Dendritic cell treated with granulocyte-macrophage colony-stimulating factor and Interleukin-4, amounts not matched to agents 40 ng/mL and 50 ng/mL, for 4 days (primary cell): ENCODE measurements around the gene TRIO.

Source experiments
- H3K27ac Mint-ChIP-seq: one replicate; pipeline ENCODE4 v1.8.0; 2022; ENCODE audit warnings: mild to moderate bottlenecking, mixed read lengths
- H3K27me3 Mint-ChIP-seq: one replicate; pipeline ENCODE4 v1.8.0; 2022; ENCODE audit warnings: mild to moderate bottlenecking, mixed read lengths
- H3K36me3 Mint-ChIP-seq: one replicate; pipeline ENCODE4 v1.8.0; 2022; ENCODE audit warnings: low read depth, mixed read lengths
- H3K4me1 Mint-ChIP-seq: one replicate; pipeline ENCODE4 v1.8.0; 2022; ENCODE audit warnings: low read depth, mixed read lengths
- H3K4me3 Mint-ChIP-seq: one replicate; pipeline ENCODE4 v1.8.0; 2022; ENCODE audit warnings: mild to moderate bottlenecking, moderate library complexity, mixed read lengths
- H3K9me3 Mint-ChIP-seq: one replicate; pipeline ENCODE4 v1.8.0; 2022; ENCODE audit warnings: mixed read lengths
- intact Hi-C: fragments of 100-400 bp; cut with micrococcal nuclease; formaldehyde crosslinking; loops from one replicate; pipeline ENCODE4 v1.15.0; 2022

TRIO gene

GRCh38 chr5:14173377-14174229 is 30.5 kb downstream of the TRIO start:
- H3K9me3 Mint-ChIP-seq = no peaks in the 10 kb centered on the region
- H3K4me1 Mint-ChIP-seq = peaks cover 55% of the 10 kb centered on the region
- no peaks in the 10 kb centered on the region for H3K27me3 Mint-ChIP-seq
- H3K36me3 Mint-ChIP-seq = no peaks in the 10 kb centered on the region
- intact Hi-C loops = loop anchor here (5.0 kb wide), 1 partner anchor 34 kb away; no protein-coding TSS in a partner anchor
- H3K4me3 Mint-ChIP-seq = peak overlapping the region; percentile 55
- H3K27ac Mint-ChIP-seq = peak overlapping the region; percentile 70

GRCh38 chr5:14174230-14174636 is 31.1 kb downstream of the TRIO start:
- intact Hi-C loops = loop anchor here (5.0 kb wide), 1 partner anchor 33 kb away; no protein-coding TSS in a partner anchor
- Mint-ChIP-seq H3K27me3 (no peaks in the 10 kb centered on the region), H3K4me3 (peak overlapping the region; percentile 55), H3K4me1 (peaks cover 51% of the 10 kb centered on the region), H3K36me3 (no peaks in the 10 kb centered on the region), H3K27ac (peak overlapping the region; percentile 70), H3K9me3 (no peaks in the 10 kb centered on the region)

GRCh38 chr5:14175381-14175780 is 32.2 kb downstream of the TRIO start:
- no peak overlapping the region for H3K4me3 Mint-ChIP-seq
- intact Hi-C loops = no loop called here
- no peak overlapping the region for H3K27ac Mint-ChIP-seq
- H3K27me3 Mint-ChIP-seq = no peaks in the 10 kb centered on the region
- no peaks in the 10 kb centered on the region for H3K9me3 Mint-ChIP-seq
- no peaks in the 10 kb centered on the region for H3K36me3 Mint-ChIP-seq
- peaks cover 44% of the 10 kb centered on the region for H3K4me1 Mint-ChIP-seq

GRCh38 chr5:14176888-14177287 is 33.7 kb downstream of the TRIO start:
- intact Hi-C loops = no loop called here
- H3K4me3 Mint-ChIP-seq = no peak overlapping the region

GRCh38 chr5:14177634-14178033 is 34.5 kb downstream of the TRIO start:
- Mint-ChIP-seq H3K4me1 (peaks cover 40% of the 10 kb centered on the region), H3K27me3 (no peaks in the 10 kb centered on the region), H3K9me3 (no peaks in the 10 kb centered on the region), H3K4me3 (no peak overlapping the region), H3K27ac (no peak overlapping the region), H3K36me3 (no peaks in the 10 kb centered on the region)
- intact Hi-C loops = no loop called here

More at GRCh38 chr5:14176888-14177287, 33.7 kb downstream of the TRIO start:
- H3K4me1 Mint-ChIP-seq = peaks cover 44% of the 10 kb centered on the region
- H3K36me3 Mint-ChIP-seq = no peaks in the 10 kb centered on the region
- H3K9me3 Mint-ChIP-seq = no peaks in the 10 kb centered on the region
- no peak overlapping the region for H3K27ac Mint-ChIP-seq
- no peaks in the 10 kb centered on the region for H3K27me3 Mint-ChIP-seq

GRCh38 chr5:14178091-14178490 is 34.9 kb downstream of the TRIO start:
- Mint-ChIP-seq H3K4me3 (no peak overlapping the region), H3K27ac (no peak overlapping the region), H3K4me1 (peaks cover 35% of the 10 kb centered on the region), H3K36me3 (no peaks in the 10 kb centered on the region), H3K9me3 (no peaks in the 10 kb centered on the region), H3K27me3 (no peaks in the 10 kb centered on the region)
- intact Hi-C loops = no loop called here

- no peaks in the 10 kb centered on the region for H3K9me3 Mint-ChIP-seq
- no peaks in the 10 kb centered on the region for H3K27me3 Mint-ChIP-seq
- no peak overlapping the region for H3K4me3 Mint-ChIP-seq
- no peak overlapping the region for H3K27ac Mint-ChIP-seq
- peaks cover 31% of the 10 kb centered on the region for H3K4me1 Mint-ChIP-seq
- intact Hi-C loops = no loop called here
- no peaks in the 10 kb centered on the region for H3K36me3 Mint-ChIP-seq
Observed at GRCh38 chr5:14178671-14179211, 35.6 kb downstream of the TRIO start.

GRCh38 chr5:14179446-14179845 is 36.3 kb downstream of the TRIO start:
- Mint-ChIP-seq H3K4me3 (no peak overlapping the region), H3K4me1 (peaks cover 31% of the 10 kb centered on the region), H3K36me3 (no peaks in the 10 kb centered on the region), H3K27me3 (no peaks in the 10 kb centered on the region), H3K9me3 (no peaks in the 10 kb centered on the region), H3K27ac (no peak overlapping the region)
- intact Hi-C loops = no loop called here

- H3K4me3 Mint-ChIP-seq = no peak overlapping the region
- H3K36me3 Mint-ChIP-seq = no peaks in the 10 kb centered on the region
- intact Hi-C loops = no loop called here
- peaks cover 39% of the 10 kb centered on the region for H3K4me1 Mint-ChIP-seq
- no peaks in the 10 kb centered on the region for H3K27me3 Mint-ChIP-seq
- no peak overlapping the region for H3K27ac Mint-ChIP-seq
- H3K9me3 Mint-ChIP-seq = no peaks in the 10 kb centered on the region
Observed at GRCh38 chr5:14180437-14180836, 37.3 kb downstream of the TRIO start.

- Mint-ChIP-seq H3K4me1 (peaks cover 43% of the 10 kb centered on the region), H3K36me3 (no peaks in the 10 kb centered on the region), H3K9me3 (no peaks in the 10 kb centered on the region), H3K27me3 (no peaks in the 10 kb centered on the region), H3K27ac (no peak overlapping the region), H3K4me3 (no peak overlapping the region)
- intact Hi-C loops = no loop called here
Observed at GRCh38 chr5:14181299-14181968, 38.3 kb downstream of the TRIO start.

GRCh38 chr5:14182761-14183160 is 39.6 kb downstream of the TRIO start:
- Mint-ChIP-seq H3K9me3 (no peaks in the 10 kb centered on the region), H3K4me1 (peaks cover 56% of the 10 kb centered on the region), H3K27me3 (no peaks in the 10 kb centered on the region), H3K27ac (no peak overlapping the region), H3K4me3 (no peak overlapping the region), H3K36me3 (no peaks in the 10 kb centered on the region)
- intact Hi-C loops = no loop called here

- H3K4me1 Mint-ChIP-seq = peaks cover 53% of the 10 kb centered on the region
- no peaks in the 10 kb centered on the region for H3K36me3 Mint-ChIP-seq
- H3K4me3 Mint-ChIP-seq = no peak overlapping the region
- H3K27me3 Mint-ChIP-seq = no peaks in the 10 kb centered on the region
- H3K9me3 Mint-ChIP-seq = no peaks in the 10 kb centered on the region
- H3K27ac Mint-ChIP-seq = no peak overlapping the region
- intact Hi-C loops = no loop called here
Observed at GRCh38 chr5:14183187-14183939, 40.2 kb downstream of the TRIO start.

- Mint-ChIP-seq H3K27me3 (no peaks in the 10 kb centered on the region), H3K9me3 (no peaks in the 10 kb centered on the region), H3K36me3 (no peaks in the 10 kb centered on the region), H3K27ac (no peak overlapping the region), H3K4me1 (peaks cover 48% of the 10 kb centered on the region), H3K4me3 (no peak overlapping the region)
- intact Hi-C loops = no loop called here
Observed at GRCh38 chr5:14184082-14184481, 40.9 kb downstream of the TRIO start.

- H3K27me3 Mint-ChIP-seq = no peaks in the 10 kb centered on the region
- no peak overlapping the region for H3K27ac Mint-ChIP-seq
- peaks cover 53% of the 10 kb centered on the region for H3K4me1 Mint-ChIP-seq
Observed at GRCh38 chr5:14184725-14185124, 41.6 kb downstream of the TRIO start.

More at GRCh38 chr5:14184725-14185124, 41.6 kb downstream of the TRIO start:
- intact Hi-C loops = no loop called here
- H3K4me3 Mint-ChIP-seq = no peak overlapping the region
- H3K9me3 Mint-ChIP-seq = no peaks in the 10 kb centered on the region
- no peaks in the 10 kb centered on the region for H3K36me3 Mint-ChIP-seq
